GM18498 (cell line): Measurements from ENCODE around the gene DNAH5.
"Not testable (repeated sequence)": the region's sequence is repeated elsewhere in the genome, so short reads cannot be mapped to it uniquely, and the experiment has no call there.

Experiments
- ATAC-seq: cut with Tn5 transposase; IDR thresholded peaks from one replicate; pipeline ENCODE4 v1.9.1; 2021; ENCODE audit warnings: mild to moderate bottlenecking, moderate library complexity; ENCODE audit not compliant: unreplicated experiment

Gene DNAH5

GRCh38 chr5:13833440-13833839 lies 111.0 kb downstream of the DNAH5 start:
- ATAC-seq: no peak

GRCh38 chr5:13831351-13831750 lies 113.1 kb downstream of the DNAH5 start:
- no peak for ATAC-seq

GRCh38 chr5:13830536-13830935 lies 114.0 kb downstream of the DNAH5 start:
- ATAC-seq: no peak

GRCh38 chr5:13821366-13821765 lies 123.1 kb downstream of the DNAH5 start:
- ATAC-seq: no peak

- ATAC-seq: no peak
These were observed 128.4 kb downstream of the DNAH5 start for GRCh38 chr5:13816126-13816525.

DNA sequence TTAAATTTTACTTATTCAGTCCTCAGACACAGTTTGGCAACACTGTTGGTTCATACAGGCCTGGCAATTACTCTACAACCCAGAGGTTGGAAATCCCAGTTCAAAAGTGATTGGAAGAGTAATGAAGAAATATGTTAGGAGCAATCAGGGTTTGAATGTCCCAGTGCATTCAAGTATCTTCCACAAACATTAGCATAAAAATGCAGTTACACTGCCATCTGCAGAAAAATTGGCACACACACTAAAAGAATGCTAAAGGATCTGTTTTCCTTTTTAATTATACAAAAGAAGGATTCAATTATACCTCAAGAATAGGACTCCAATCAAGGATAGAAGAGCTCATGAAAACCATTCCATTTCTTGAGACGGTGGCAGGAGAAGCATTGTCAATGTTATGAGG lies 130.2 kb downstream of the DNAH5 start:
- ATAC-seq: no peak

DNA sequence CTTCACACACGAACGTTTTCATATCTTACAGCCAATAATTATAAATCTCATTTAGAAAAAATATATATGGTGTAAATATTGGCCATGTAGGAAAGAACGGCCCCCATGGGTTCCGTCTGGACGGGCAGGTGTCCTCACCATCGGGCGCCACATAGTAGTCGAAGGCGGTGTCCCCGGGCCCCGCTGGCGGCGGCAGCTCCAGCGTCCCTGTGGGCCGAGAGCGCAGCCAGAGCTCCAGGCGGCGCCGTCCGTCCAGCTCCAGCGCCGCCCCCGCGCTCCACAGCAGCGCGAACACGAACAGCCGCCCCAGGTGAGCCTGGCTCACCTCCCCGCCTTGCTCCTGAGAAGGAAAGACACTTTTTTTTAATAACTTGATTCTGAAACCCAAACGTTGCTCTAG lies 134.6 kb downstream of the DNAH5 start:
- ATAC-seq: no peak

GRCh38 chr5:13804336-13804735 lies 140.2 kb downstream of the DNAH5 start:
- ATAC-seq: no peak

DNA sequence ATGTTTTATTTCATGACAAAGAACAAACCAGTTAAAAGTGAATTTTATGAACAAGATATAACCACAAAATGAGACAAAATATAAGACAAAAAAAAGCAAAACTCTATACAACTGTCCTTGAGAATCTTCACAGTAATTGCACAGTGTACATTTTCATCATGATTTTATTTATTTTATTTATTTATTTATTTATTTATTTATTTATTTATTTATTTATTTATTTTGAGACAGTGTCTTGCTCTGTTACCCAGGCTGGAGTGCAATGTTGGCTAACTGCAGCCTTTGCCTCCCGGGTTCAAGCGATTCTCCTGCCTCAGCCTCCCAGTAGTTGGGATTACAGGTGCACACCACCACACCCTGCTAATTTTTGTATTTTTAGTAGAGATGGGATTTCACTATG lies 145.9 kb downstream of the DNAH5 start:
- not testable (repeated sequence) for ATAC-seq

- no peak for ATAC-seq
These were observed 158.6 kb downstream of the DNAH5 start for GRCh38 chr5:13785781-13786415.

GRCh38 chr5:13783726-13784125 lies 160.8 kb downstream of the DNAH5 start:
- no peak for ATAC-seq

GRCh38 chr5:13780081-13780480 lies 164.4 kb downstream of the DNAH5 start:
- no peak for ATAC-seq

DNA sequence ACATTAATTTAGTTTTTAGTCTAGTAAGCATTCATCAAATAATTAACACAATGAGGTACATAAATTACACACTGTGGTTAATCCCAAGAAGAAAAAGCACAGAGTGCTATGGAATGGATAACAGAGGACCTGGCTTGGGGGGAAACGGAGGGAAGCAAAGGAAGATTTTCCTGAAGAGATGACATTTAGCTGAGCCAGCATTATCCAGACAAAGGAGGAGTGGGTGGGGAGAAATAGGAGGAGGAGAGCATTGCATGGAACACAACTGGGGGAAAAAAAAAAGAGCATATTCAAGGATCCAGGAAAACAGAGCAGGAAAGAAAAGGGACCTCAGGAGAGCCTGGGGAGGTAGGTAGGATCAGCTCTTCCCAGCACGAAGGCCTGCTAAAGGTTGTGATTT lies 170.8 kb downstream of the DNAH5 start:
- ATAC-seq: no peak

- no peak for ATAC-seq
These were observed 173.4 kb downstream of the DNAH5 start for GRCh38 chr5:13771011-13771571.

DNA sequence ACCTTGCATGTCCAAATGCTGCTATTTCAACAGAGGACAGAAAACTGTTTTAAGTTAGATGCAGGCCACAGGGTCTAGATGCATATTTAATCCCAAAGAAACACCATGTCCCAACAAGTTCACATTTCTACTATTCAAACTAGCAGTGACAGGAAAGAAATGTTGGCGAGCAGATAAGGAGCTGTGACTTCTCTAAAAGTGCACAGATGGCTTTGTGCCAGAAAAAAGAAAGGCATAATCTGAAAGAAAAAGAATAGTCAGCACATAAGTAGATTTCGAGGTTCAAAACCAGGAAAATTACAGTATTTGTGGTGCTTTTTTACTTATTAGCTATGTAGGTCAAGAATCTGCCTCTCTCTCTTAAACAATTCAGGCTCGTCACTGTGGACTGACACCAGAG lies 178.3 kb downstream of the DNAH5 start:
- no peak for ATAC-seq

DNA sequence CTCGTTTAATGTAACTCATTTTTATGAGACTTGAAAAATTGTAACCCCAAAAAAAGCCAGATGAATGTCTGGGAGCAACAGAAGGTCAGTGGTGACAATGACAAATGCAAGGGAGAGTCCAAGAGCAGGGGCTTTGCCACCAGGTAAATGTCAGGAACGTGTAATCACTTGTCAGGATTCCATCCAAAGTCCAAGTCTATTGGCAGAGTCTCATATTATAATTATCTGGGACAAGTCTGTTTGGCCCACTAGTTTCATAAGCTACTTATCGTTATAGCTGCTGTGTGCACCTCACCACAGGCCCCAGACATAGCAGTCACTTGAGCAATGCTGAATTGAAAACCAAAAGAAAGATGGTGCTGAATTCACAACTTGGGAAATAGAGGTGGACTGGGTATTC lies 180.8 kb downstream of the DNAH5 start:
- no peak for ATAC-seq

DNA sequence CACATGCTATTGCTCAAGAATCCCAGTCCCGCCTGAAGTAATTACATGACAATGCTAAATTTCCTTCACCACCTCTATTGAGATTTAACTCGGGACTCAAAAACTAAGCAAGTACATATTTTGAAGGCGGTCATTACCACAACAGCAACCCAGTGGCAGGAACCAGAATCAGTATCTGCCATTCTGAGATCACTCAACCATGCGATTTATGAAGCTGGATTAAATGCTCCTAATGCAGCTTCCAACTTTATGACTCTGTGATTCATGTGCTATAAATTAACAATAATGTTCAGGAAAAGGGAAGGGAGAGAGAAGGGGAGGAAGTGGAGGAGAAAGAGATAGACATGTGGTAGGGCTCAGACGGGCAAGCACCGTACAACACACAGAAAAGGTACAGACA lies 194.7 kb downstream of the DNAH5 start:
- no peak for ATAC-seq

DNA sequence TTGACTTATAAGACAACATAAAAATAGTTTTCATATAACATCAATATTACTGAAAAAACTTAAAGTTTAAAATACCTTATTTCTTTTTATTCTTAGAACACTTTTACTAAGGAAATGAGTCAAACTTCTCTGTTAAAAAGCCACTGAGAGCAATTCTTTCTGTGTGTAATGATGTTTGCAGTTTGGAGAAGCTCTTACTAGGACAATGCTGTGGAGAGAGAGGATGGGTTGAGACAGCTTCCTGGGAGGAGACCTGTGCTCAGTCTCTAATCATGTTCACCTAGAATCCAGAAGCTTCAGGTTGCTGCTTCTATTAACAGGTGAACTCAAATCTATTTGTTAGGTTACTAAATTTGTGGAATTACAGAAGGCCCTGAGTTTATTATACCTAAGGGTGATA lies 198.5 kb downstream of the DNAH5 start:
- no peak for ATAC-seq

DNA sequence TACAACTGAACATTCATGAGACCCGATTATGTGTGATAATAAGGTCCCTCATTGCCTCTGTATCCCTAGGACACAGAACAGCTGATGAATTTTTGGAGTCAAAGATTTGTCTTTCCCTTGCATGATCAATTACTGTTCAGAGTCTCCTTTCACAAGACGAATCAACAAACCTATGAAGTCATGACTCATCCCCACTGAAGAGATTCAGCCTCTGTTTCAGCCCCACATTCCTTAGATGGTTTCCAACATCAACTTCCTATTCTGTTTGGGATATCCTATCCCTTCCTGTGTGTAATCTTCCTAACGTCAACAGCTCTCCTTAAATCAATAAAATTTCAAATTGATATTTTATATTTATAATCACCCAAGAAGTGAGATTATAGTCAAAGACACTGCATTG lies 199.0 kb downstream of the DNAH5 start:
- ATAC-seq: no peak

DNA sequence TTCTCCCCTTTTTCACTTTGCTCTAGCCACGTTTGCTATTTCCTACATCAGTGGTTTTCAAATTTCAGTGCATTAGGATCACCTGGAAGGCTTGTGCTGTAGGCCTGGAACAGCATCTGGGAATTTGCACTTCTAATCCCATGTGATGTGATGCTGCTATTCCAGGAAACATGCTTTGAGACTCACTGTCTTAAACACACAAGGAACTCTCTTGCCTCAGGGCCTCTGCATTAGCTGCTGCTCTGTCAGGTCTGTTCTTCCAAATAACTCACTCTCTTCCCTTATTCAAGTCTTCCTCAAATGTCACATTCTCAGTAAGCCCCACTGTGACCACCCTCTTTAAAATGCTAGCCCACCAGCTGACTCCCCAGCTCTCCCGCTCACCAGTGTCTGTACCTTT lies 204.0 kb downstream of the DNAH5 start:
- no peak for ATAC-seq

DNA sequence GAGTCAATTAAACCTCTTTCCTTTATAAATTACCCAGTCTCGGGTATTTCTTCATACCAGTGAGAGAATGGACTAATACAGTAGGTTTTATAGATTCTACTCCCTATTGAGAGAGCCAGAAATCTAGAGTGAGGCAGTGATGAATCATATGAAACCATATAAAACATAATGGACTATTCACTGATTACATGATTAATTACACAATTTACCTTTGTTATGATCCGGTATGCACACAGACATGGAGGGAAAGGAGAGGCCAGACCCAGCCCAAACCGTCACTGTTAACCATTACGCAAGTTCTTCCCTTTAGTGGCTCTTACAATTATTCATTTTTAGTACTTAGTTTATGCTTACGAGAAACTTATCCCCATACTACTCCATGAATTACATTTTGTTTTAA lies 205.0 kb downstream of the DNAH5 start:
- no peak for ATAC-seq

- no peak for ATAC-seq
These were observed 208.8 kb downstream of the DNAH5 start for GRCh38 chr5:13735691-13736090.

- no peak for ATAC-seq
These were observed 213.3 kb downstream of the DNAH5 start for GRCh38 chr5:13731121-13731628.
